Measurements from ENCODE around the gene CNTLN. TPM values are rescaled to one million over a fixed set of nuclear protein-coding genes. Genes with fewer than 3 reads are reported as not detected.

CNTLN gene
- total and polyA plus RNA-seq, 2 donors (not counting 1 experiment from before 2014, with no cell fraction given), result 0.30 to 0.94 TPM

- Mint-ChIP-seq H3K27ac (no peak overlapping the region), H3K4me3 (no peak overlapping the region), H3K9me3 (ENCODE audit: insufficient read depth) (peaks cover 2% of the 10 kb centered on the region), H3K4me1 (no peaks in the 10 kb centered on the region), H3K27me3 (no peaks in the 10 kb centered on the region)
- intact Hi-C loops (cut with micrococcal nuclease), result no loop called here
- Histone ChIP-seq H3K9ac (ENCODE audit: low read length) (no peak overlapping the region), H3K36me3 (replicated peaks in 1 of 2; ENCODE audit: control extremely low read depth in 1 of 2, control insufficient read depth in 1 of 2, extremely low read depth in 1 of 2, insufficient read depth in 2 of 2, low read length in 1 of 2) (no peaks in the 10 kb centered on the region), H3K4me2 (replicated peaks; ENCODE audit: low read depth, low read length, poor library complexity, severe bottlenecking) (no peak overlapping the region), H4K20me1 (ENCODE audit: control insufficient read depth, insufficient read depth, low read length, poor library complexity, severe bottlenecking) (no peaks in the 10 kb centered on the region), H3K27ac (ENCODE audit: low read length in 2 of 2) (no peak overlapping the region), H3K4me3 (ENCODE audit: control extremely low read depth in 1 of 5, extremely low read depth in 1 of 5, insufficient read depth in 1 of 5, low read depth in 2 of 5, low read length in 4 of 5) (no peak overlapping the region), H3K27me3 (replicated peaks in 1 of 4; ENCODE audit: control extremely low read depth in 1 of 4, control insufficient read depth in 3 of 4, insufficient read depth in 4 of 4, low read length in 3 of 4) (no peaks in the 10 kb centered on the region), H3K79me2 (ENCODE audit: control insufficient read depth, insufficient read depth, low read length) (no peaks in the 10 kb centered on the region), H3K4me1 (ENCODE audit: control insufficient read depth in 2 of 2, insufficient read depth in 2 of 2, low read length in 2 of 2) (no peaks in the 10 kb centered on the region), H3K9me3 (ENCODE audit: control extremely low read depth in 1 of 3, control insufficient read depth in 2 of 3, insufficient read depth in 1 of 3, low read length in 2 of 3) (peaks cover 0 to 8% (median 0%) of the 10 kb centered on the region in 3 donors), H2AFZ (ENCODE audit: insufficient read depth, low read depth, low read length, poor library complexity, severe bottlenecking) (no peak overlapping the region)
- WGBS (ENCODE audit: insufficient coverage), result no CpG with 5 or more reads among the region's 3 CpGs
- no peak for DNase-seq
- ATAC-seq (ENCODE audit: low read depth), result no peak
- ChIA-PET POLR2A (no interaction called here), CTCF (interaction anchor here (2.1 kb wide), 1 partner anchor 22 kb away, joined by 5 read pairs; no protein-coding TSS in a partner anchor)
- TF ChIP-seq CTCF (IDR thresholded peaks at IDR 0.05), result no peak
- TF ChIP-seq EZH2 (IDR thresholded peaks at IDR 0.05; ENCODE audit: borderline replicate concordance, insufficient read depth, low read depth, low read length, poor library complexity, severe bottlenecking), result no peak
These were observed 350.1 kb downstream of the CNTLN start for GRCh38 chr9:17484906-17485305.

- POLR2A ChIA-PET, result no interaction called here
- ATAC-seq (ENCODE audit: low read depth), result no peak
These were observed 351.6 kb downstream of the CNTLN start for GRCh38 chr9:17486396-17486795.

More at GRCh38 chr9:17486396-17486795, 351.6 kb downstream of the CNTLN start:
- Histone ChIP-seq H4K20me1 (ENCODE audit: control insufficient read depth, insufficient read depth, low read length, poor library complexity, severe bottlenecking) (no peaks in the 10 kb centered on the region), H3K4me1 (ENCODE audit: control insufficient read depth in 2 of 2, insufficient read depth in 2 of 2, low read length in 2 of 2) (no peaks in the 10 kb centered on the region), H3K9me3 (ENCODE audit: control extremely low read depth in 1 of 3, control insufficient read depth in 2 of 3, insufficient read depth in 1 of 3, low read length in 2 of 3) (peaks cover 0 to 2% (median 0%) of the 10 kb centered on the region in 3 donors), H3K4me3 (ENCODE audit: control extremely low read depth in 1 of 5, extremely low read depth in 1 of 5, insufficient read depth in 1 of 5, low read depth in 2 of 5, low read length in 4 of 5) (no peak overlapping the region), H3K27me3 (replicated peaks in 1 of 4; ENCODE audit: control extremely low read depth in 1 of 4, control insufficient read depth in 3 of 4, insufficient read depth in 4 of 4, low read length in 3 of 4) (no peaks in the 10 kb centered on the region), H3K9ac (ENCODE audit: low read length) (no peak overlapping the region), H3K4me2 (replicated peaks; ENCODE audit: low read depth, low read length, poor library complexity, severe bottlenecking) (no peak overlapping the region), H2AFZ (ENCODE audit: insufficient read depth, low read depth, low read length, poor library complexity, severe bottlenecking) (no peak overlapping the region), H3K27ac (ENCODE audit: low read length in 2 of 2) (no peak overlapping the region), H3K79me2 (ENCODE audit: control insufficient read depth, insufficient read depth, low read length) (no peaks in the 10 kb centered on the region), H3K36me3 (replicated peaks in 1 of 2; ENCODE audit: control extremely low read depth in 1 of 2, control insufficient read depth in 1 of 2, extremely low read depth in 1 of 2, insufficient read depth in 2 of 2, low read length in 1 of 2) (no peaks in the 10 kb centered on the region)
- TF ChIP-seq CTCF (IDR thresholded peaks at IDR 0.05), result no peak
- no peak for TF ChIP-seq EZH2 (IDR thresholded peaks at IDR 0.05; ENCODE audit: borderline replicate concordance, insufficient read depth, low read depth, low read length, poor library complexity, severe bottlenecking)
- CTCF ChIA-PET, result no interaction called here
- Mint-ChIP-seq H3K9me3 (ENCODE audit: insufficient read depth) (no peaks in the 10 kb centered on the region), H3K4me1 (no peaks in the 10 kb centered on the region), H3K4me3 (no peak overlapping the region), H3K27ac (no peak overlapping the region), H3K27me3 (no peaks in the 10 kb centered on the region)
- no peak for DNase-seq
- intact Hi-C loops (cut with micrococcal nuclease), result no loop called here
- no CpG with 5 or more reads among the region's 1 CpG for WGBS (ENCODE audit: insufficient coverage)
